K562 (cell line): ENCODE data around the gene DCTN2. TPM values are rescaled to one million over a fixed set of nuclear protein-coding genes. Genes with fewer than 3 reads are reported as not detected.

Source experiments
- BCLAF1 ChIP-seq, 2 experiments: fragments of 450-650 bp in 1 of 2; IDR thresholded peaks; 2 replicates each; pipeline ENCODE4 v1.6.1; 2011 to 2017; ENCODE audit warnings: low read depth in 2 of 2, antibody characterized with exemption in 1 of 2, borderline replicate concordance in 1 of 2, low read length in 1 of 2, mild to moderate bottlenecking in 1 of 2, mixed read lengths in 1 of 2; ENCODE audit not compliant: control insufficient read depth in 1 of 2
- CEBPB ChIP-seq: fragments of 450-650 bp; IDR thresholded peaks from 2 replicates; pipeline ENCODE4 v1.6.1; 2016; ENCODE audit warnings: missing genetic modification characterization, missing compliant biosample characterization
- ETV1 ChIP-seq: fragments of 450-650 bp; conservative IDR thresholded peaks from 2 replicates; pipeline ENCODE4 v1.6.1; 2016; ENCODE audit warnings: missing genetic modification characterization, control low read depth, low read depth, missing compliant biosample characterization
- HDAC1 ChIP-seq, 2 experiments: fragments of 450-650 bp; IDR thresholded peaks; 2 replicates each; pipeline ENCODE4 v1.6.1; 2016 to 2017; ENCODE audit warnings: inconsistent platforms in 1 of 2, mild to moderate bottlenecking in 1 of 2, moderate library complexity in 1 of 2
- KAT2B ChIP-seq: IDR thresholded peaks from one replicate; pipeline ENCODE4 v1.6.1; 2012; ENCODE audit warnings: low read depth, mild to moderate bottlenecking, control low read depth, inconsistent platforms, low read length, moderate library complexity
- MCM2 ChIP-seq: fragments of 450-650 bp; IDR thresholded peaks from 2 replicates; pipeline ENCODE4 v1.6.1; 2017; ENCODE audit warnings: low read depth, mild to moderate bottlenecking
- MTA1 ChIP-seq: fragments of 450-650 bp; IDR thresholded peaks from 2 replicates; pipeline ENCODE4 v1.6.1; 2017; ENCODE audit warnings: borderline replicate concordance
- NFRKB ChIP-seq: fragments of 450-650 bp; IDR thresholded peaks from 2 replicates; pipeline ENCODE4 v1.6.1; 2016; ENCODE audit warnings: low read depth
- NKRF ChIP-seq: fragments of 450-650 bp; IDR thresholded peaks from 2 replicates; pipeline ENCODE4 v1.6.1; 2016; ENCODE audit warnings: borderline replicate concordance
- PCBP2 ChIP-seq: fragments of 200-400 bp; formaldehyde crosslinking; IDR thresholded peaks from 2 replicates; pipeline ENCODE4 v1.6.1; 2018; ENCODE audit warnings: low read length, low read depth, mild to moderate bottlenecking, moderate library complexity; ENCODE audit not compliant: poor library complexity, severe bottlenecking
- PHF21A ChIP-seq: fragments of 450-650 bp; IDR thresholded peaks from 2 replicates; pipeline ENCODE4 v1.6.1; 2017; ENCODE audit warnings: low read depth, borderline replicate concordance
- POLR2AphosphoS2 ChIP-seq: IDR thresholded peaks from 2 replicates; pipeline ENCODE4 v1.6.1; 2012; ENCODE audit warnings: low read length, improper control_type of control experiment
- PRPF4 ChIP-seq: fragments of 200-400 bp; formaldehyde crosslinking; IDR thresholded peaks from one replicate; pipeline ENCODE4 v1.6.1; 2017; ENCODE audit warnings: low read length, low read depth, mild to moderate bottlenecking; ENCODE audit not compliant: insufficient read depth, poor library complexity, severe bottlenecking
- SMARCA4 ChIP-seq: fragments of 450-650 bp; IDR thresholded peaks from 2 replicates; pipeline ENCODE4 v1.6.1; 2016
- UBTF ChIP-seq, 2 experiments: IDR thresholded peaks; 2 replicates each; pipeline ENCODE4 v1.6.1; 2012; ENCODE audit warnings: improper control_type of control experiment in 2 of 2, low read depth in 2 of 2, low read length in 2 of 2, borderline replicate concordance in 1 of 2
- XRCC3 ChIP-seq: fragments of 450-650 bp; IDR thresholded peaks from 2 replicates; pipeline ENCODE4 v1.6.1; 2017; ENCODE audit warnings: mild to moderate bottlenecking, moderate library complexity
- ZNF639 ChIP-seq, 2 experiments: fragments of 200-800 bp in 1 of 2; sonication (Bioruptor generic) in 1 of 2; sonication (generic) in 1 of 2; formaldehyde crosslinking in 1 of 2; IDR thresholded peaks in 1 of 2; conservative IDR thresholded peaks in 1 of 2; 2 replicates each; pipeline versions ENCODE4 v1.5.0 to v1.6.1; 2016 to 2020; ENCODE audit warnings: missing compliant biosample characterization in 1 of 2, missing genetic modification characterization in 1 of 2, missing genetic modification reagents in 1 of 2
- polyA plus RNA-seq, 8 experiments: library from polyadenylated mRNA; depleted of rRNA in 4 of 8; stranded (reverse) in 5 of 8; unstranded in 3 of 8; fragments of >200 nt; fragmentation: Nextera tagmentation in 2 of 8; fragmentation: Illumina TruSeq in 1 of 8; extraction: Ambion mirVana in 2 of 8; extraction: Trizol in 1 of 8; gene quantifications; 2 replicates each; pipeline versions ENCODE4 v1.2.1 to v1.2.3, GENCODE V29; 2011 to 2014; ENCODE audit warnings: inconsistent platforms in 1 of 8, missing spikeins in 1 of 8
- total RNA-seq, 7 experiments: library from RNA; depleted of rRNA in 6 of 7; stranded (reverse); fragments of >200 nt in 6 of 7; fragmentation: Illumina TruSeq in 2 of 7; extraction: Trizol in 2 of 7; gene quantifications; 2 replicates each; pipeline versions ENCODE4 v1.2.1 to v1.2.3, GENCODE V29; 2011 to 2021; ENCODE audit warnings: low replicate concordance in 1 of 7

Gene DCTN2
- total and polyA plus RNA-seq, 9 of the 15 experiments (the other 6 are each of a cell fraction or from before 2014, with no cell fraction given): 43.6 to 270 (median 125) TPM

GRCh38 chr12:57522887-57523705, 23.9 kb downstream of the DCTN2 start (continued):
- no peak for TF ChIP-seq BCLAF1 (IDR thresholded peaks at IDR 0.05; ENCODE audit: borderline replicate concordance in 1 of 2, control insufficient read depth in 1 of 2, low read depth in 2 of 2, low read length in 1 of 2)
- 0 out of 2 replicates have a peak, but pooled peaks have one; percentile 53 for TF ChIP-seq NFRKB
- peak; percentile 47 for TF ChIP-seq CEBPB
- peak in 1 of 2 experiments; percentile 95; a peak in 2 of 4 replicates for TF ChIP-seq ZNF639 (CRISPR knock-in tag; conservative IDR thresholded peaks at IDR 0.05 in 1 of 2, IDR thresholded peaks at IDR 0.05 in 1 of 2)
- no peak for TF ChIP-seq KAT2B
- TF ChIP-seq XRCC3: no peak
- TF ChIP-seq MTA1: no peak
- TF ChIP-seq POLR2AphosphoS2: peak; percentile 66; the same call in 1 of the 2 replicates
- peak; percentile 69 for TF ChIP-seq PCBP2
- peak; percentile 51 for TF ChIP-seq SMARCA4
- peak; percentile 65; the same call in 1 of the 2 replicates for TF ChIP-seq NKRF
- TF ChIP-seq PHF21A: no peak
- TF ChIP-seq UBTF (IDR thresholded peaks at IDR 0.05; ENCODE audit: borderline replicate concordance in 1 of 2, low read depth in 2 of 2, low read length in 2 of 2): no peak
- TF ChIP-seq PRPF4: no peak
- no peak for TF ChIP-seq MCM2
- no peak for TF ChIP-seq ETV1 (tag)
- 0 out of 4 replicates have a peak, but pooled peaks of 1 of the 2 experiments have one; percentile 36 for TF ChIP-seq HDAC1 (IDR thresholded peaks at IDR 0.05)
